K562 (cell line): ENCODE measurements around the gene LMBR1L. TPM values are rescaled to one million over a fixed set of nuclear protein-coding genes. Genes with fewer than 3 reads are reported as not detected.

ENCODE experiments used
- CTBP1 ChIP-seq: fragments of 450-650 bp; IDR thresholded peaks from 2 replicates; pipeline ENCODE4 v1.6.1; 2016; ENCODE audit warnings: borderline replicate concordance
- EWSR1 ChIP-seq: fragments of 450-650 bp; IDR thresholded peaks from 2 replicates; pipeline ENCODE4 v1.6.1; 2018; ENCODE audit warnings: borderline replicate concordance, mild to moderate bottlenecking, low read depth, moderate library complexity; ENCODE audit not compliant: partially characterized antibody
- FIP1L1 ChIP-seq: fragments of 200-400 bp; formaldehyde crosslinking; IDR thresholded peaks from 2 replicates; pipeline ENCODE4 v1.6.1; 2018; ENCODE audit warnings: mild to moderate bottlenecking, low read depth, low read length; ENCODE audit not compliant: poor library complexity, severe bottlenecking
- GTF2F1 ChIP-seq: IDR thresholded peaks from 2 replicates; pipeline ENCODE4 v1.6.1; 2011; ENCODE audit warnings: low read depth, low read length, improper control_type of control experiment
- SMAD2 ChIP-seq: fragments of 150-350 bp; IDR thresholded peaks from 2 replicates; pipeline ENCODE4 v1.6.1; 2014; ENCODE audit warnings: low read depth, mild to moderate bottlenecking, low read length
- SRSF3 ChIP-seq: fragments of 200-400 bp; formaldehyde crosslinking; IDR thresholded peaks from 2 replicates; pipeline ENCODE4 v1.6.1; 2016; ENCODE audit warnings: mild to moderate bottlenecking, low read length, moderate library complexity; ENCODE audit not compliant: insufficient read depth
- TAF7 ChIP-seq: fragments of 450-650 bp; IDR thresholded peaks from 2 replicates; pipeline ENCODE4 v1.6.1; 2016; ENCODE audit warnings: missing genetic modification characterization, missing compliant biosample characterization
- U2AF2 ChIP-seq: fragments of 200-400 bp; formaldehyde crosslinking; optimal IDR thresholded peaks from 2 replicates; pipeline ENCODE3; 2017; ENCODE audit warnings: low read depth, mild to moderate bottlenecking, low read length
- ZC3H8 ChIP-seq: fragments of 450-650 bp; IDR thresholded peaks from 2 replicates; pipeline ENCODE4 v1.6.1; 2017
- ZMIZ1 ChIP-seq, 2 experiments: fragments of 150-350 bp in 1 of 2; IDR thresholded peaks; 2 replicates each; pipeline ENCODE4 v1.6.1; 2012 to 2016; ENCODE audit warnings: low read depth in 2 of 2, low read length in 2 of 2, mild to moderate bottlenecking in 1 of 2, moderate library complexity in 1 of 2
- ZNF282 ChIP-seq: sonication (generic); formaldehyde crosslinking; IDR thresholded peaks from 2 replicates; pipeline ENCODE4 v1.8.1; 2023; ENCODE audit warnings: missing genetic modification reagents
- ZNF561 ChIP-seq: fragments of 450-650 bp; formaldehyde crosslinking; conservative IDR thresholded peaks from 2 replicates; pipeline ENCODE4 v1.4.0; 2020; ENCODE audit warnings: mild to moderate bottlenecking, moderate library complexity
- ZNF77 ChIP-seq: fragments of 250-450 bp; sonication (Bioruptor Pico); IDR thresholded peaks from 2 replicates; pipeline ENCODE4 v1.5.0; 2020
- polyA plus RNA-seq, 8 experiments: library from polyadenylated mRNA; depleted of rRNA in 4 of 8; stranded (reverse) in 5 of 8; unstranded in 3 of 8; fragments of >200 nt; fragmentation: Nextera tagmentation in 2 of 8; fragmentation: Illumina TruSeq in 1 of 8; extraction: Ambion mirVana in 2 of 8; extraction: Trizol in 1 of 8; gene quantifications; 2 replicates each; pipeline versions ENCODE4 v1.2.1 to v1.2.3, GENCODE V29; 2011 to 2014; ENCODE audit warnings: inconsistent platforms in 1 of 8, missing spikeins in 1 of 8
- total RNA-seq, 7 experiments: library from RNA; depleted of rRNA in 6 of 7; stranded (reverse); fragments of >200 nt in 6 of 7; fragmentation: Illumina TruSeq in 2 of 7; extraction: Trizol in 2 of 7; gene quantifications; 2 replicates each; pipeline versions ENCODE4 v1.2.1 to v1.2.3, GENCODE V29; 2011 to 2021; ENCODE audit warnings: low replicate concordance in 1 of 7
- TF ChIP-seq, protein P1 (sequence below): fragments of 250-450 bp; sonication (Bioruptor Pico); IDR thresholded peaks from 2 replicates; pipeline ENCODE4 v1.5.0; 2021; ENCODE audit warnings: mild to moderate bottlenecking, borderline replicate concordance
- TF ChIP-seq, protein P2 (sequence below), 2 experiments: fragments of 200-800 bp in 1 of 2; sonication (Bioruptor generic) in 1 of 2; sonication (generic) in 1 of 2; formaldehyde crosslinking in 1 of 2; IDR thresholded peaks in 1 of 2; conservative IDR thresholded peaks in 1 of 2; 2 replicates each; pipeline versions ENCODE4 v1.5.0 to v1.6.1; 2016 to 2020; ENCODE audit warnings: missing compliant biosample characterization in 1 of 2, missing genetic modification characterization in 1 of 2, missing genetic modification reagents in 1 of 2
- TF ChIP-seq, protein P3 (sequence below): fragments of 250-450 bp; sonication (Bioruptor Pico); IDR thresholded peaks from 2 replicates; pipeline ENCODE4 v1.8.0; 2021; ENCODE audit warnings: borderline replicate concordance, mild to moderate bottlenecking, moderate library complexity; ENCODE audit not compliant: poor library complexity, severe bottlenecking

Gene LMBR1L
- total and polyA plus RNA-seq, 9 of the 15 experiments (the other 6 are each of a cell fraction or from before 2014, with no cell fraction given), result 2.5 to 57.0 (median 31.1) TPM

DNA sequence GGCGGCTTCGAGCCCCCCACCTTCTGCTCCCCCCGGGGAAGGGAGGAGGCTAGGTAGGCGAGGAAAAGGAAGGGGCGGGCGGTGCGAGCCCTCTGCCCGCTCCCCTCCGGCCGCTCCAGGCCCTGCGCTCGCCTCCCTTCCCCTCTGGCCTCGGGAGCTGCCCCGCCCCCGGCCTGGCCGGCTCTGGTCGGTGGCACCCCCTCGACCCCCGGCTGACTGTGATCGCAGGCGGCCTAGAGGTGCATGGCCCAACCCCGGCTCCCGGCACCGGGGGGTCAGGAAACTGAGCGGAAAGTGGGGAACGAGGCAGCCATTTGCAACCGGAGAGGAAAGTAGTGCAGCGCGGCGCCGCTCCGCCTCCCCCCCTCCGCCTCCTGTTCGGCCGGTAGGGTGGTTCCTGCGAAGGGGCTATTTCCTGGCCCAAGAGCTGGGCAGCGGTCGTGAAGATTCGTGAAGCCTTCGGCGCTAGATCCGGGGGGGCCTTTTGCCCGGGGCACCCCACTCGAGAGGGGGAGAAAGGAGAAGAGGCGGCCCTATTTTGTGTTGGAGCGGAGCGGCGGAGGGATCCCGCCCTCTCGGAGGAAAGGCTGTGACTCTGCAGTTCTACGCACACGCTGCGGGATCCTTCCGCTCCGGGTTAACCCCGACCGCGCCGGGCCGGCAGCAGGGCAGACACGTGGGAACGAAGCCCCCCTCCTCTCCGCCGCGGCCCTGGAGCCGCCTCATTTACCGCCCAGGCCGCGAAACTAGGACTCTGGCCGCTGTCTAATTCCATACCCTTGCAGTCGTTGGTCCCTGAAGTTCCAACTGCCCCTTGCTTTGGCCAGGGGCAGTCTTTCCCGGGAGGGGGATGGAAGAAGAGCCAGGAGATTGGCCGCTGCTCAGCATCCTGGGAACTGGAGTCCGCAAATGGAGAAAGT, 50.1 kb downstream of the LMBR1L start, which contains the start of gene KMT2D (continued):
- TF ChIP-seq, protein P1, sequence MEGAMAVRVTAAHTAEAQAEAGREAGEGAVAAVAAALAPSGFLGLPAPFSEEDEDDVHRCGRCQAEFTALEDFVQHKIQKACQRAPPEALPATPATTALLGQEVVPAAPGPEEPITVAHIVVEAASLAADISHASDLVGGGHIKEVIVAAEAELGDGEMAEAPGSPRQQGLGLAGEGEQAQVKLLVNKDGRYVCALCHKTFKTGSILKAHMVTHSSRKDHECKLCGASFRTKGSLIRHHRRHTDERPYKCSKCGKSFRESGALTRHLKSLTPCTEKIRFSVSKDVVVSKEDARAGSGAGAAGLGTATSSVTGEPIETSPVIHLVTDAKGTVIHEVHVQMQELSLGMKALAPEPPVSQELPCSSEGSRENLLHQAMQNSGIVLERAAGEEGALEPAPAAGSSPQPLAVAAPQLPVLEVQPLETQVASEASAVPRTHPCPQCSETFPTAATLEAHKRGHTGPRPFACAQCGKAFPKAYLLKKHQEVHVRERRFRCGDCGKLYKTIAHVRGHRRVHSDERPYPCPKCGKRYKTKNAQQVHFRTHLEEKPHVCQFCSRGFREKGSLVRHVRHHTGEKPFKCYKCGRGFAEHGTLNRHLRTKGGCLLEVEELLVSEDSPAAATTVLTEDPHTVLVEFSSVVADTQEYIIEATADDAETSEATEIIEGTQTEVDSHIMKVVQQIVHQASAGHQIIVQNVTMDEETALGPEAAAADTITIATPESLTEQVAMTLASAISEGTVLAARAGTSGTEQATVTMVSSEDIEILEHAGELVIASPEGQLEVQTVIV (CRISPR knock-in tag), result no peak
- TF ChIP-seq SMAD2 (no peak), U2AF2 (no peak), CTBP1 (peak; percentile 73), GTF2F1 (peak; percentile 83; the same call in 1 of the 2 replicates), EWSR1 (no peak), ZNF282 (CRISPR knock-in tag) (no peak), ZNF561 (CRISPR knock-in tag) (no peak), TAF7 (tag) (peak; percentile 84), ZNF77 (CRISPR knock-in tag) (no peak), FIP1L1 (peak; percentile 97), SRSF3 (0 out of 2 replicates have a peak, but pooled peaks have one; percentile 54), ZC3H8 (no peak), ZMIZ1 (IDR thresholded peaks at IDR 0.05; ENCODE audit: low read depth in 2 of 2, low read length in 2 of 2) (peak in 1 of 2 experiments; percentile 69; a peak in 1 of 4 replicates)
- TF ChIP-seq, protein P2, sequence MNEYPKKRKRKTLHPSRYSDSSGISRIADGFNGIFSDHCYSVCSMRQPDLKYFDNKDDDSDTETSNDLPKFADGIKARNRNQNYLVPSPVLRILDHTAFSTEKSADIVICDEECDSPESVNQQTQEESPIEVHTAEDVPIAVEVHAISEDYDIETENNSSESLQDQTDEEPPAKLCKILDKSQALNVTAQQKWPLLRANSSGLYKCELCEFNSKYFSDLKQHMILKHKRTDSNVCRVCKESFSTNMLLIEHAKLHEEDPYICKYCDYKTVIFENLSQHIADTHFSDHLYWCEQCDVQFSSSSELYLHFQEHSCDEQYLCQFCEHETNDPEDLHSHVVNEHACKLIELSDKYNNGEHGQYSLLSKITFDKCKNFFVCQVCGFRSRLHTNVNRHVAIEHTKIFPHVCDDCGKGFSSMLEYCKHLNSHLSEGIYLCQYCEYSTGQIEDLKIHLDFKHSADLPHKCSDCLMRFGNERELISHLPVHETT (CRISPR knock-in tag; conservative IDR thresholded peaks at IDR 0.05 in 1 of 2, IDR thresholded peaks at IDR 0.05 in 1 of 2), result peak in 1 of 2 experiments; percentile 86; a peak in 2 of 4 replicates
- TF ChIP-seq, protein P3, sequence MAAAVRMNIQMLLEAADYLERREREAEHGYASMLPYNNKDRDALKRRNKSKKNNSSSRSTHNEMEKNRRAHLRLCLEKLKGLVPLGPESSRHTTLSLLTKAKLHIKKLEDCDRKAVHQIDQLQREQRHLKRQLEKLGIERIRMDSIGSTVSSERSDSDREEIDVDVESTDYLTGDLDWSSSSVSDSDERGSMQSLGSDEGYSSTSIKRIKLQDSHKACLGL, result peak; percentile 83
